GM12891 (cell line): Measurements from ENCODE around the gene ZNF747.

Experiments used
- DNase-seq: peaks from one replicate; pipeline ENCODE4 v3.0.0; 2011; ENCODE audit warnings: low spot score; ENCODE audit not compliant: insufficient read length
- FAIRE-seq: peaks from 2 replicates; lab custom pipeline; 2011; peaks lifted over from hg19 to GRCh38; lab: Jason Lieb, UNC
- PAX5 ChIP-seq: IDR thresholded peaks from 2 replicates; pipeline ENCODE4 v1.6.1; 2011; ENCODE audit warnings: low read length, moderate library complexity, mild to moderate bottlenecking; ENCODE audit not compliant: insufficient read depth, severe bottlenecking
- POLR2A ChIP-seq: IDR thresholded peaks from 2 replicates; pipeline ENCODE4 v1.6.1; 2011; ENCODE audit warnings: low read depth, low read length, control low read depth
- POLR2AphosphoS5 ChIP-seq: IDR thresholded peaks from 2 replicates; pipeline ENCODE4 v1.6.1; 2011; ENCODE audit warnings: low read depth, low read length, control low read depth
- POU2F2 ChIP-seq: IDR thresholded peaks from 2 replicates; pipeline ENCODE4 v1.6.1; 2011; ENCODE audit warnings: low read depth, mild to moderate bottlenecking, control low read depth, low read length, moderate library complexity
- SPI1 ChIP-seq: IDR thresholded peaks from 2 replicates; pipeline ENCODE4 v1.6.1; 2011; ENCODE audit warnings: low read depth, low read length, control low read depth
- TAF1 ChIP-seq: IDR thresholded peaks from 2 replicates; pipeline ENCODE4 v1.6.1; 2011; ENCODE audit warnings: low read depth, low read length, control low read depth

Gene ZNF747

DNA sequence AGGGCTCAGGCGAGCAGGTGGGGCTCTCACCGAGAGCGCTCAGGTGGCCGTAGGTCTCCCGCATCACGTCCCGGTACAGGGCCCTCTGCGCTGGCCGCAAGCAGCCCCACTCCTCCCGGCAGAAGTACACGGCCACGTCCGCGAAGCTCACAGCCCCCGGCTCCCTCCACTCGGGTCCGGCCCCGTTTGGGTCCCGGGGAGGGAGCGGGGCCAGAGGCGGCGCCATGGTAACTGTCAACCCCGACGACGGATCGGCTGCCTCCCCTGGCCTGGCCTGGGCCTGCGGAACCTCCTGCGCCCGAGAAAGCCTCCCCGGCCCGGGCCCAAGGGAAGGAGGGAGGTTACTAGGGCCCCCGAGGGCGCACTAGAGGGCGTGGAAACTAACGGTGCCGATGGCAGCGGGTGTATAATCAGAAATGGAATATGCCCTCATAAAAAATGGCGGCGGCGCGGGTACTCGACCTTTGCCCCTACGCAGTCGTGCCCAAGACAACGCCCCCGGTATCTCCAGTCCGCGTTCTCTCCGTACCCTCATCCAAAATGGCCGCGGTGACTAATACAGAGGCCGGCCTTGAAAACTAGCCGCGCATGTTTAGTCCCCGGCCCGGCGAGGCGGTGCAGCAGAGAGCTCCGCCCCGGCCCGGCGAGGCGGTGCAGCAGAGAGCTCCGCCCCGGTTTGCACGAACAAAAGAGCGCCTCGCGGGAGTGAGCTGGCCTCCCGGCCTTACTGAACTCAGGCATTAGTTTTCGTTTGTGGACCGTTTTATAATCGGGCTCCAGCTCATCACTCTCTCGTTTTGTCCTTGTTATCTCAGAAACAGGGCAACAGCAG is 23.5 kb upstream of the ZNF747 start, which contains the start of gene ZNF764:
ZNF764 (minus strand) TSS at position 418 of the 832 bp plus-strand sequence; CDS start at position 226, 192 bp downstream.
- DNase-seq (peak; percentile 92), FAIRE-seq (peak; percentile 93)
- TF ChIP-seq PAX5 (no peak), POLR2A (peak; percentile 64; the same call in 1 of the 2 replicates), TAF1 (0 out of 2 replicates have a peak, but pooled peaks have one; percentile 42)

GRCh38 chr16:30557707-30557956 is 23.0 kb upstream of the ZNF747 start:
- TF ChIP-seq SPI1 (no peak), PAX5 (no peak), POLR2AphosphoS5 (no peak), POU2F2 (no peak), POLR2A (no peak), TAF1 (no peak)
- DNase-seq: no peak
- no peak for FAIRE-seq

GRCh38 chr16:30556125-30556473 is 21.4 kb upstream of the ZNF747 start:
- DNase-seq (no peak), FAIRE-seq (no peak)
- TF ChIP-seq POU2F2: no peak
- TF ChIP-seq SPI1: no peak
- TF ChIP-seq POLR2AphosphoS5: no peak
- no peak for TF ChIP-seq POLR2A
- TF ChIP-seq TAF1: no peak
- no peak for TF ChIP-seq PAX5

GRCh38 chr16:30555315-30556124 is 20.9 kb upstream of the ZNF747 start:
- FAIRE-seq (no peak), DNase-seq (no peak)
- no peak for TF ChIP-seq POU2F2
- no peak for TF ChIP-seq POLR2A
- TF ChIP-seq POLR2AphosphoS5: no peak
- no peak for TF ChIP-seq TAF1
- no peak for TF ChIP-seq PAX5
- TF ChIP-seq SPI1: no peak

- FAIRE-seq (no peak), DNase-seq (no peak)
- no peak for TF ChIP-seq SPI1
- no peak for TF ChIP-seq TAF1
- TF ChIP-seq POLR2AphosphoS5: no peak
- no peak for TF ChIP-seq POU2F2
- no peak for TF ChIP-seq PAX5
- no peak for TF ChIP-seq POLR2A
Measured at GRCh38 chr16:30554557-30555314, 20.1 kb upstream of the ZNF747 start.

GRCh38 chr16:30553393-30553899 is 18.8 kb upstream of the ZNF747 start:
- no peak for FAIRE-seq
- no peak for DNase-seq
- TF ChIP-seq SPI1: peak; percentile 65; the same call in 1 of the 2 replicates
- no peak for TF ChIP-seq POU2F2

GRCh38 chr16:30552956-30553355 is 18.3 kb upstream of the ZNF747 start:
- no peak for FAIRE-seq
- TF ChIP-seq POLR2AphosphoS5 (no peak), POLR2A (0 out of 2 replicates have a peak, but pooled peaks have one; percentile 39), TAF1 (no peak), PAX5 (no peak), SPI1 (no peak), POU2F2 (no peak)
- no peak for DNase-seq

DNA sequence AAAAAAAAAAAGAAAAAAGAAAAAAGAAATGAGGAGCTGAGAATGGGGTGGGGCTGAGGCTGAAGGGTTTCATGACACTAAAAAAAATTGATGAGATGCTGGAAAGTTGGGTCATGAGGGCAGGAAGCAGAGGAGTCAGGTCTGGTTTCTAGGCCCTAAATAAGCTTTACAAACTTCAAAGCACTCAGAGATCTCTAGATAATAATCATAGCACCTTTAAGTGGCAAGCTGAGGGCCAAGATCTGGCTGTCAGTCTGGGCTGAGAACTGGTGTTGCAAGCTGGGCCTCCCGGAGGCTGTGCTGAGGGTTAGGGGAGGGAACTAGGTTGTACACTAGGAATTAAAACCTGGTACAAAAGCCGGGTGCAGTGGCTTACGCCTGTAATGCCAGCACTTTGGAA is 17.1 kb upstream of the ZNF747 start:
- TF ChIP-seq TAF1 (no peak), SPI1 (no peak), POU2F2 (no peak), PAX5 (no peak), POLR2AphosphoS5 (no peak), POLR2A (no peak)
- no peak for DNase-seq
- FAIRE-seq: no peak

- TF ChIP-seq POLR2AphosphoS5 (no peak), POLR2A (no peak), TAF1 (no peak), SPI1 (no peak), PAX5 (no peak), POU2F2 (no peak)
- DNase-seq (no peak), FAIRE-seq (no peak)
Measured at GRCh38 chr16:30548416-30549253, 14.0 kb upstream of the ZNF747 start.
